ENCODE measurements around the gene CADM4.
"Not testable (repeated sequence)": the region's sequence is repeated elsewhere in the genome, so short reads cannot be mapped to it uniquely, and the experiment has no call there.

CADM4 gene

GRCh38 chr19:43651758-43652545 lies 12.3 kb upstream of the CADM4 start:
- no peaks in the 10 kb centered on the region for H3K9me3 Mint-ChIP-seq
- peaks cover 23% of the 10 kb centered on the region for H3K36me3 Mint-ChIP-seq
- H3K27ac Mint-ChIP-seq, result no peak overlapping the region
- H3K4me1 Mint-ChIP-seq, result peaks cover 3% of the 10 kb centered on the region
- CTCF ChIA-PET, result interaction anchor here (1.4 to 2.0 kb wide), 3 partner anchors 97 to 205 kb away, joined by 3 to 6 read pairs (median 6); no protein-coding TSS in a partner anchor
- no peak overlapping the region for H3K4me3 Mint-ChIP-seq
- H3K27me3 Mint-ChIP-seq, result peaks cover 3% of the 10 kb centered on the region
- DNase-seq, result peak; percentile 66

- H3K27ac Mint-ChIP-seq, H3K9me3 Mint-ChIP-seq, H3K4me3 Mint-ChIP-seq, CTCF ChIA-PET, H3K4me1 Mint-ChIP-seq, H3K27me3 Mint-ChIP-seq, DNase-seq: not testable (repeated sequence)
- H3K36me3 Mint-ChIP-seq, result peaks cover 19% of the 10 kb centered on the region
Observed at GRCh38 chr19:43650276-43650675, 10.6 kb upstream of the CADM4 start.

GRCh38 chr19:43649514-43649913 lies 9.9 kb upstream of the CADM4 start:
- Mint-ChIP-seq H3K4me1 (peaks cover 3% of the 10 kb centered on the region), H3K9me3 (no peaks in the 10 kb centered on the region), H3K36me3 (peaks cover 14% of the 10 kb centered on the region), H3K27ac (no peak overlapping the region), H3K27me3 (peaks cover 7% of the 10 kb centered on the region), H3K4me3 (no peak overlapping the region)
- no peak for DNase-seq
- CTCF ChIA-PET, result interaction anchor here (1.1 to 1.7 kb wide), 2 partner anchors 13 to 15 kb away, joined by 3 to 5 read pairs; no protein-coding TSS in a partner anchor

DNA sequence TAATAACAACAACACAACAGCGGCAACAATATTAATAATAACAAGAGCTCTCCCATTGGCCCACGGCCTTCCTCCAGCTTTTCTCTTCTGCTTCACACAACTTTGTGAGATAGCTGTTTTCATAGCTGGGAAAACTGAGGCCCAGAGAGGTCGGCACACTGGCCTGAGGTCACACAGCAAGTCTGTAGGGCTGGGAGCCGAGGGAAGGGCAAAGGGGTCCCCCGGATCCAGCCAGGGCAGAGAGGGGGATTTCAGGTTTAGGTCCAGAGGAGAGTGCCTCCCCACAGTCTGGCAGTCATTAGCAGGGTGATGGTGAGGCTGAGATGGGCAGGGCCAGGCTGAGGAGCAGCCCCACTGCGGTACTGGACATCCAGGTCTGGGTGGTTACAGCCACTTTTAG lies 9.0 kb upstream of the CADM4 start:
- H3K9me3 Mint-ChIP-seq, result no peaks in the 10 kb centered on the region
- H3K36me3 Mint-ChIP-seq, result peaks cover 9% of the 10 kb centered on the region
- CTCF ChIA-PET, result interaction anchor here (1.1 to 1.7 kb wide), 2 partner anchors 14 kb away, joined by 3 to 5 read pairs; no protein-coding TSS in a partner anchor
- no peak for DNase-seq
- no peak overlapping the region for H3K4me3 Mint-ChIP-seq
- no peak overlapping the region for H3K27ac Mint-ChIP-seq
- peaks cover 3% of the 10 kb centered on the region for H3K4me1 Mint-ChIP-seq
- peaks cover 7% of the 10 kb centered on the region for H3K27me3 Mint-ChIP-seq

GRCh38 chr19:43644181-43644580 lies 4.5 kb upstream of the CADM4 start:
- no peak overlapping the region for H3K27ac Mint-ChIP-seq
- no peak for DNase-seq
- H3K27me3 Mint-ChIP-seq, result peaks cover 33% of the 10 kb centered on the region
- CTCF ChIA-PET, result no interaction called here
- H3K4me1 Mint-ChIP-seq, result peaks cover 7% of the 10 kb centered on the region
- no peaks in the 10 kb centered on the region for H3K9me3 Mint-ChIP-seq
- H3K36me3 Mint-ChIP-seq, result peaks cover 4% of the 10 kb centered on the region
- no peak overlapping the region for H3K4me3 Mint-ChIP-seq

DNA sequence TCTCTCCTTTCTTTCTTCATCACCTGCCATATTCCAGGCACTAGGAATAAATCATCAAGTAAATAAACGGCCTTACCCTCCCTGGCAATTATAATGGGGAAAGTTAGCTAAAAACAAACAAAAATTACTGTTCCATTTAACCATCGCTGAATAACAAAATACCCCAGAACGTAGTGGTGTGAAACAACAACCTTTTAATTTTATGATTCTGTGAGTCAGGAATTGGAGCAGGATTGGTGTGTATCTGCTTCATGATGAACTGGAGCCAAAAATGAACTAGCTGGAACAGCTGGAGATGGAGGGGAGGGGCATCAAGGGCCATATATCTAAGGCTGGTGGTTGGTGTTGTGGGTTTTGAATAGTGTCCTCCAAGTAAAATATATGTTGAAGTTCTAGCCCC lies 3.7 kb upstream of the CADM4 start:
- no peak overlapping the region for H3K4me3 Mint-ChIP-seq
- DNase-seq, result no peak
- H3K4me1 Mint-ChIP-seq, result peaks cover 12% of the 10 kb centered on the region
- H3K27ac Mint-ChIP-seq, result no peak overlapping the region
- H3K36me3 Mint-ChIP-seq, result peaks cover 4% of the 10 kb centered on the region
- H3K27me3 Mint-ChIP-seq, result peaks cover 41% of the 10 kb centered on the region
- CTCF ChIA-PET, result no interaction called here
- no peaks in the 10 kb centered on the region for H3K9me3 Mint-ChIP-seq

DNA sequence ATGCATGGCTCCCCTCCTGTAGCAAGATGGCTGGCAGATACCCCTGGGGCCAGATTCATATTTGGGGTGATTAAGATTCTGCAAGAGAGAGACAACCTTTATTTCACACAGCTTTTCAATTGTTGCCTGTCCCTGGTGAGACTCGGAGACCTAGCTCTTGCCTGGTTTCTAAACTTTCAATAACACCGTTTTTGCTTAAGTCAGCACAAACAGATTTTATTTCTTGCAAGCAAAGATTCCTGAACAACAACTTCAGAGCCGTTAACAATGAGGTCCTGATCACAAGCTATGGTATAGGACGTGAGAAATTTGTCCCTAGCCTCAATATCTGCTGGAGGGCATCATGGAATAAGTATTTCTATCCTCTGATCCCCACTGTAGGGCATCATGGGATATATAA lies 2.9 kb upstream of the CADM4 start:
- H3K27ac Mint-ChIP-seq, result no peak overlapping the region
- H3K36me3 Mint-ChIP-seq, result peaks cover 2% of the 10 kb centered on the region
- CTCF ChIA-PET, result no interaction called here
- peaks cover 15% of the 10 kb centered on the region for H3K4me1 Mint-ChIP-seq
- H3K27me3 Mint-ChIP-seq, result peaks cover 49% of the 10 kb centered on the region
- no peak for DNase-seq
- no peaks in the 10 kb centered on the region for H3K9me3 Mint-ChIP-seq
- H3K4me3 Mint-ChIP-seq, result no peak overlapping the region

- Mint-ChIP-seq H3K4me3 (peak overlapping the region; percentile 32), H3K36me3 (no peaks in the 10 kb centered on the region), H3K27me3 (peaks cover 57% of the 10 kb centered on the region), H3K27ac (no peak overlapping the region), H3K4me1 (peaks cover 15% of the 10 kb centered on the region), H3K9me3 (no peaks in the 10 kb centered on the region)
- CTCF ChIA-PET, result interaction anchor here (1.3 kb wide), 1 partner anchor 19 kb away, joined by 3 read pairs; no protein-coding TSS in a partner anchor
- no peak for DNase-seq
Observed at GRCh38 chr19:43641333-43641732, 1.7 kb upstream of the CADM4 start.

DNA sequence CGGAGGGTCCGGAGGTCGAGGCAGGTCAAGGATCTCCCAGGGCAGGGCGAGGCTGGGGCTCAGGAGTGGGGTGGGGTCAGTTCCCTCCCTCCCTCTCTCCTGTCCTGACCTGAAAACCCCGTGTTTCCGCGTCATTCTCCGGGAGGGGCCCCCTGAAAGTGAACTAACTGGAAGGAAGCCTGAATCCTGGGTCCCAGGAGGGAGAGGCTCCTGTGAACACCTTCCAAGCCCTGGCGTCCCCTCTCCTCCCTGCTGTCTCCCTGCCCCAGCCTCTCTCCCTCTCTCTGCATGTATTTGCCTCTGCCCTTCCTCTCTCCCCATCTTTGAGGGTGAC lies 741 bp upstream of the CADM4 start:
- no peak for DNase-seq
- H3K36me3 Mint-ChIP-seq, result no peaks in the 10 kb centered on the region
- H3K4me3 Mint-ChIP-seq, result peak overlapping the region; percentile 70
- no peaks in the 10 kb centered on the region for H3K9me3 Mint-ChIP-seq
- H3K27ac Mint-ChIP-seq, result no peak overlapping the region
- H3K4me1 Mint-ChIP-seq, result peaks cover 15% of the 10 kb centered on the region
- CTCF ChIA-PET, result interaction anchor here (1.3 kb wide), 1 partner anchor 20 kb away, joined by 3 read pairs; no protein-coding TSS in a partner anchor
- peaks cover 66% of the 10 kb centered on the region for H3K27me3 Mint-ChIP-seq

DNA sequence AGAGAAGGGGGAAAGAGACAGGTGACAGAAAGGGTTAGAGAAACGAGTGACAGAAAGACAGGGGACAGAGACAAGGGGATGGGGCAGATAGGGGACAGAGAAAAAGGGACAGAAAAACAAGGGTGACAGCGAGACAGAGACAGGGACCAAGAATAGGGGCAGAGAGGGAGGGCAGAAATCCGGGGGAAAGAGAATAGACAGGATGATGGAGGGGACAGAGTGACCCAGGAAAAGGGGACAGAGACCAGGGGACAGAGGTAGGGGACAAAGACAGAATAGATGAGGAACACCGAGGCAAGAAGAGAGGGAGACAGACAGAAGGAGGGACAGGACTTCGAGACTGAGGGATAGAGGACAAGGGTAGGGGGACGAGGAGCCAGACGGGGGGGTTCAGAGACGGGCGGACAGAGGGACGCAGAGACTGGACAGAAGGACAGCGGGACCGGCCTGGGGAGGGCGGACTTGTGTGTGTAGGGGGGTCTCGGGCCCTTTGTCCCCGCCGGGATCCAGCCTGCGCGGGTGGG lies 593 bp downstream of the CADM4 start:
- CTCF ChIA-PET, result no interaction called here
- Mint-ChIP-seq H3K27ac (peak overlapping the region; percentile 67), H3K36me3 (no peaks in the 10 kb centered on the region), H3K4me3 (peak overlapping the region; percentile 81), H3K4me1 (peaks cover 15% of the 10 kb centered on the region), H3K9me3 (no peaks in the 10 kb centered on the region), H3K27me3 (peaks cover 75% of the 10 kb centered on the region)
- no peak for DNase-seq

- Mint-ChIP-seq H3K4me1 (peaks cover 15% of the 10 kb centered on the region), H3K4me3 (peak overlapping the region; percentile 81), H3K36me3 (no peaks in the 10 kb centered on the region), H3K9me3 (no peaks in the 10 kb centered on the region), H3K27ac (no peak overlapping the region), H3K27me3 (peaks cover 82% of the 10 kb centered on the region)
- DNase-seq, result no peak
- CTCF ChIA-PET, result no interaction called here
Observed at GRCh38 chr19:43638214-43638994, 1.2 kb downstream of the CADM4 start.

DNA sequence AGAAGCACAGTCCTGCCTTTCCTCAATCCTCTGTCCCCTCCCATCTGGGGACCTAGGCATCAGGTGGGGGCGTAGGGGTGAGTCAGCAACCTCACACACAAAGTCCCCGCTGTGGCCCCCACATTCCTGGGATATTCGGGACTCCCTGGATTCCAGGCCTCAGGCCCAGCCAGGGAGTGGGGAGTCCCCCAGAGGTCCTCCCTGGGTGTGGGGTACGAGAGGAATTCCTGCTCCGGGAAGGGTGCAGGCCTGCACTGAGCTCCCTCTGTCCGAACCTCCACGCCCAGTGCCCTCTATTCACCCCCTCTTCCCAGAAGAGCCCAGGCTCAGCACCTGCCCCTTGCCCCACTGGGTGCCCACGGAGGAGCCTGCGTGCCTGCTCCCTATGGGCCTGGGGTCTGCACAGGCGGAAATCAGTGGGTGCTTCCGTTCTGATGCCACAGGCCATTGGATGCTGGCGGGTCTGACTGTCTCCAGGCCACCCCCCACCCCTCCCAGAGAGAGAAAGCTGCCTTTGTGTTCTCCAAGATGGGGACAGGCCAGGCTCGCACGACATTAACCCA lies 3.4 kb downstream of the CADM4 start:
- peaks cover 88% of the 10 kb centered on the region for H3K27me3 Mint-ChIP-seq
- no peak overlapping the region for H3K4me3 Mint-ChIP-seq
- no peak overlapping the region for H3K27ac Mint-ChIP-seq
- CTCF ChIA-PET, result no interaction called here
- DNase-seq, result no peak
- peaks cover 15% of the 10 kb centered on the region for H3K4me1 Mint-ChIP-seq
- no peaks in the 10 kb centered on the region for H3K36me3 Mint-ChIP-seq
- H3K9me3 Mint-ChIP-seq, result no peaks in the 10 kb centered on the region

DNA sequence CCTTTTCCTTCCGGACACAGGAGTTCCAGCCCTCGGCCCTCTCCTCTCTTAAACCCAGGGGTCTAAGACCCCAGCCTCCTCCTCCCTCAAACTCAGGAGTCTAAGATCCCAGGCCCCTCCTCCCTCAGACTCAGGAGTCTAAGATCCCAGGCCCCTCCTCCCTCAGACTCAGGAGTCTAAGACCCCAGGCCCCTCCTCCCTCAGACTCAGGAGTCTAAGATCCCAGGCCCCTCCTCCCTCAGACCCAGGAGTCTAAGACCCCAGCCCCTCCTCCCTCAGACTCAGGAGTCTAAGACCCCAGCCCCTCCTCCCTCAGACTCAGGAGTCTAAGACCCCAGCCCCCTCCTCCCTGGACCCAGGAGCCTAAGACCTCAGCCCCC lies 4.1 kb downstream of the CADM4 start:
- peak overlapping the region; percentile 56 for H3K27ac Mint-ChIP-seq
- not testable (repeated sequence) for DNase-seq
- H3K27me3 Mint-ChIP-seq, result peaks cover 82% of the 10 kb centered on the region

GRCh38 chr19:43634872-43635560 lies 4.6 kb downstream of the CADM4 start:
- peaks cover 11% of the 10 kb centered on the region for H3K4me1 Mint-ChIP-seq
- H3K36me3 Mint-ChIP-seq, result no peaks in the 10 kb centered on the region
- no peaks in the 10 kb centered on the region for H3K9me3 Mint-ChIP-seq
- CTCF ChIA-PET, result no interaction called here
- peaks cover 77% of the 10 kb centered on the region for H3K27me3 Mint-ChIP-seq
- no peak overlapping the region for H3K4me3 Mint-ChIP-seq
- no peak for DNase-seq
- peak overlapping the region; percentile 56 for H3K27ac Mint-ChIP-seq

More for the DNA sequence above, 4.1 kb downstream of the CADM4 start:
- CTCF ChIA-PET, H3K36me3 Mint-ChIP-seq, H3K4me3 Mint-ChIP-seq, H3K9me3 Mint-ChIP-seq: not testable (repeated sequence)
- H3K4me1 Mint-ChIP-seq, result peaks cover 14% of the 10 kb centered on the region
